ENCODE measurements around the gene ZNF880.
A peak's percentile ranks its signal among the peaks of the same experiment; 100 is the strongest.

The ZNF880 gene

DNA sequence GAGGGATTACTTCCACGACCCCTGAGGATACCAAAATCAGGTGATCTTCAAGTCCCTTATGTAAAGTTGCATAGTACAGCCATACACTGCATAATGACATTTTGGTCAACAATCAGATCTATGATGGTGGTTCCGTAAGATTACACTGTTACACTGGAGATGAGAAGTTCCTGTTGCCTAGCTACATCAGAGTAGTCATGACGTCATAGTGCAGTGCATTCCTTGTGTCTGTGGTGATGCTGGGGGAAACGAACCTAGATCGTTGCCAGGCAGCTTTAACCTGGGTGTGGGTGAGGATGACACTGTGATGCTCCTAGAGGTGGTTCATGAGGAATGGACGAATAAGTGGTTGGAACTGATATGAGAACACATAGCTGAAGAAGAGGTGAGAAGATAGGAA is 24.6 kb upstream of the ZNF880 start:
- Histone ChIP-seq H3K4ac (ENCODE audit: low read length) (no peak overlapping the region), H3K36me3 (replicated peaks in 1 of 2; ENCODE audit: control insufficient read depth in 2 of 2, insufficient read depth in 2 of 2, low read length in 2 of 2) (peaks cover 18 to 70% of the 10 kb centered on the region in 2 donors), H3K4me2 (ENCODE audit: insufficient read depth, low read length, poor library complexity, severe bottlenecking) (no peak overlapping the region), H2BK5ac (ENCODE audit: low read length) (no peak overlapping the region), H2AFZ (ENCODE audit: low read length) (no peak overlapping the region), H3K9ac (ENCODE audit: low read depth, low read length, poor library complexity) (no peak overlapping the region), H3K18ac (ENCODE audit: low read length) (no peak overlapping the region), H2BK12ac (ENCODE audit: low read length) (no peak overlapping the region), H3K4me1 (ENCODE audit: control insufficient read depth in 2 of 2, insufficient read depth in 1 of 2, low read depth in 1 of 2, low read length in 2 of 2) (no peaks in the 10 kb centered on the region), H4K91ac (ENCODE audit: low read depth, low read length, poor library complexity) (no peak overlapping the region), H2AK5ac (ENCODE audit: low read depth, low read length) (no peak overlapping the region), H3K27me3 (ENCODE audit: control insufficient read depth in 3 of 3, insufficient read depth in 3 of 3, low read depth in 1 of 3, low read length in 3 of 3) (no peaks in the 10 kb centered on the region), H3K23ac (ENCODE audit: low read depth, low read length, poor library complexity) (no peak overlapping the region), H2BK120ac (ENCODE audit: low read depth, low read length) (no peak overlapping the region), H2BK15ac (ENCODE audit: low read length) (no peak overlapping the region), H3K9me3 (replicated peaks in 1 of 2; ENCODE audit: control insufficient read depth in 2 of 2, insufficient read depth in 1 of 2, low read depth in 1 of 2, low read length in 2 of 2) (peaks cover 7 to 64% of the 10 kb centered on the region in 2 donors), H4K8ac (ENCODE audit: low read depth, low read length) (no peak overlapping the region), H3K27ac (replicated peaks; ENCODE audit: low read length) (no peak overlapping the region), H3K14ac (ENCODE audit: low read length) (no peak overlapping the region), H3K79me1 (ENCODE audit: low read depth, low read length) (no peaks in the 10 kb centered on the region), H3K4me3 (ENCODE audit: low read length in 2 of 2) (no peak overlapping the region)
- no peak for DNase-seq (ENCODE audit: low spot score)
- no CpG with 5 or more reads among the region's 6 CpGs for WGBS, 2 donors (ENCODE audit: extremely low coverage in 2 of 2, insufficient read length in 2 of 2, insufficient replicate concordance in 1 of 2)

DNA sequence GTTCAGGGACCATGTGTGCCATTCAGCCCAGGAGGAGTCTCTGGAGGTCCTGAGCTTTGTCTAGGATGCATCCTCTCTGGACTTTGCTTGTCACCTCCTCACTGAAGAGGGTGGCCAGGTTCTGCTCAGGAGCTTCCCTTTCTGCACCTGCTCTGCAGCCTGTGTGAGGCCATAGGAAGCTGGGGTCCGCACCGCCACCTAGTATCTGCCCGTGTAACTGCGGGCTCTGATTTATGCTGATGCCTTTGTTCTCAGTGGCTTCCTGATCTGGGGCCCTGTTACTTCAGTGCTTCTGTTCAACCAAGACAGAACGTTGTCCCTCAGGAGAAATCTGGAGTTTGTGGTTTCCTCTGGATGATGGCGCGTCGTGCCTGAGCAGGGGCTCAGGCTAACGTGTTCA is 18.2 kb upstream of the ZNF880 start:
- WGBS, 2 donors (ENCODE audit: extremely low coverage in 2 of 2, insufficient read length in 2 of 2, insufficient replicate concordance in 1 of 2) = no CpG with 5 or more reads among the region's 9 CpGs
- Histone ChIP-seq H3K27ac (replicated peaks; ENCODE audit: low read length) (no peak overlapping the region), H3K4me2 (ENCODE audit: insufficient read depth, low read length, poor library complexity, severe bottlenecking) (no peak overlapping the region), H2BK12ac (ENCODE audit: low read length) (no peak overlapping the region), H3K79me1 (ENCODE audit: low read depth, low read length) (no peaks in the 10 kb centered on the region), H3K4me3 (ENCODE audit: low read length in 2 of 2) (no peak overlapping the region), H3K9me3 (replicated peaks in 1 of 2; ENCODE audit: control insufficient read depth in 2 of 2, insufficient read depth in 1 of 2, low read depth in 1 of 2, low read length in 2 of 2) (peaks cover 9 to 77% of the 10 kb centered on the region in 2 donors), H2BK120ac (ENCODE audit: low read depth, low read length) (no peak overlapping the region), H2BK5ac (ENCODE audit: low read length) (no peak overlapping the region), H3K23ac (ENCODE audit: low read depth, low read length, poor library complexity) (no peak overlapping the region), H3K14ac (ENCODE audit: low read length) (no peak overlapping the region), H4K91ac (ENCODE audit: low read depth, low read length, poor library complexity) (no peak overlapping the region), H2BK15ac (ENCODE audit: low read length) (no peak overlapping the region), H3K18ac (ENCODE audit: low read length) (no peak overlapping the region), H3K9ac (ENCODE audit: low read depth, low read length, poor library complexity) (no peak overlapping the region), H2AK5ac (ENCODE audit: low read depth, low read length) (no peak overlapping the region), H2AFZ (ENCODE audit: low read length) (no peak overlapping the region), H4K8ac (ENCODE audit: low read depth, low read length) (no peak overlapping the region), H3K27me3 (ENCODE audit: control insufficient read depth in 3 of 3, insufficient read depth in 3 of 3, low read depth in 1 of 3, low read length in 3 of 3) (no peaks in the 10 kb centered on the region), H3K36me3 (replicated peaks in 1 of 2; ENCODE audit: control insufficient read depth in 2 of 2, insufficient read depth in 2 of 2, low read length in 2 of 2) (peaks cover 31 to 93% of the 10 kb centered on the region in 2 donors), H3K4me1 (ENCODE audit: control insufficient read depth in 2 of 2, insufficient read depth in 1 of 2, low read depth in 1 of 2, low read length in 2 of 2) (no peaks in the 10 kb centered on the region), H3K4ac (ENCODE audit: low read length) (no peak overlapping the region)
- DNase-seq (ENCODE audit: low spot score) = no peak

DNA sequence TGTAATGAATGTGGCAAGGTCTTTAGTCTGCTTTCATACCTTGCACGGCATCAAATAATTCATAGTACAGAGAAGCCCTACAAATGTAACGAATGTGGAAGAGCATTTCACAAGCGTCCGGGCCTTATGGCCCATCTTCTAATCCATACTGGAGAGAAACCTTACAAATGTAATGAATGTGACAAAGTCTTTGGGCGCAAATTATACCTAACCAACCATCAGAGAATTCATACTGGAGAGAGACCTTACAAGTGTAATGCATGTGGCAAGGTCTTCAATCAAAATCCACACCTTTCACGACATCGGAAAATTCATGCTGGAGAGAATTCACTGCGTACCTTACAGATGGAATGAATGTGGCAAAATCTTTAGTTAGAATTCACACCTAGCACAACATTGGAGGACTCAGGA is 3.3 kb upstream of the ZNF880 start:
- DNase-seq (ENCODE audit: low spot score) = no peak
- Histone ChIP-seq H2BK5ac (ENCODE audit: low read length) (no peak overlapping the region), H2AFZ (ENCODE audit: low read length) (no peak overlapping the region), H3K27me3 (ENCODE audit: control insufficient read depth in 3 of 3, insufficient read depth in 3 of 3, low read depth in 1 of 3, low read length in 3 of 3) (no peaks in the 10 kb centered on the region), H2BK12ac (ENCODE audit: low read length) (no peak overlapping the region), H2AK5ac (ENCODE audit: low read depth, low read length) (no peak overlapping the region), H3K9ac (ENCODE audit: low read depth, low read length, poor library complexity) (no peak overlapping the region), H2BK15ac (ENCODE audit: low read length) (no peak overlapping the region), H3K27ac (replicated peaks; ENCODE audit: low read length) (no peak overlapping the region), H3K4ac (ENCODE audit: low read length) (no peak overlapping the region), H3K4me1 (ENCODE audit: control insufficient read depth in 2 of 2, insufficient read depth in 1 of 2, low read depth in 1 of 2, low read length in 2 of 2) (peaks cover 0 to 5% of the 10 kb centered on the region in 2 donors), H2BK120ac (ENCODE audit: low read depth, low read length) (no peak overlapping the region), H3K4me2 (ENCODE audit: insufficient read depth, low read length, poor library complexity, severe bottlenecking) (no peak overlapping the region), H3K14ac (ENCODE audit: low read length) (no peak overlapping the region), H3K36me3 (replicated peaks in 1 of 2; ENCODE audit: control insufficient read depth in 2 of 2, insufficient read depth in 2 of 2, low read length in 2 of 2) (peaks cover 17 to 64% of the 10 kb centered on the region in 2 donors), H3K4me3 (ENCODE audit: low read length in 2 of 2) (no peak overlapping the region), H3K79me1 (ENCODE audit: low read depth, low read length) (peaks cover 2% of the 10 kb centered on the region), H4K91ac (ENCODE audit: low read depth, low read length, poor library complexity) (no peak overlapping the region), H3K9me3 (replicated peaks in 1 of 2; ENCODE audit: control insufficient read depth in 2 of 2, insufficient read depth in 1 of 2, low read depth in 1 of 2, low read length in 2 of 2) (peaks cover 19 to 82% of the 10 kb centered on the region in 2 donors), H3K23ac (ENCODE audit: low read depth, low read length, poor library complexity) (no peak overlapping the region), H4K8ac (ENCODE audit: low read depth, low read length) (no peak overlapping the region), H3K18ac (ENCODE audit: low read length) (no peak overlapping the region)
- no CpG with 5 or more reads among the region's 8 CpGs for WGBS, 2 donors (ENCODE audit: extremely low coverage in 2 of 2, insufficient read length in 2 of 2, insufficient replicate concordance in 1 of 2)

DNA sequence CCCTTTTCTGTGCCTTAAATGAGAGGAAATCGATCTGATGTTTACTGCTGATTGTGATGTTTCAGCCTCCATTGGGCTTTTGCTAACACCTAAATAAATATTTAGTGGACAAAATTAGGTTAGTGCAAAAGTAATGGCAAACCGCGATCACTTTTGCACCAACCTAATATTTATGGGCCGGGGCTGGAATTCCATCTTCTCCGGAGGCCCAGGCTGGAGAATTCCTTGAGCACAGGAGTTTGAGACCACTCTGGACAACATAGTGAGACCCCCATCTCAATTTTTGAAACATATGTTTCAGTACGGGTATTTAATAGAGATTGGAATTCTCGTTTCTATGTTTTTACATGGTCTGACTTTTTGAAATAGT is 603 bp downstream of the ZNF880 start:
- no peak overlapping the region for H4K91ac ChIP-seq (ENCODE audit: low read depth, low read length, poor library complexity)
- H2BK15ac ChIP-seq (ENCODE audit: low read length) = no peak overlapping the region
- no CpG with 5 or more reads among the region's 7 CpGs for WGBS, 2 donors (ENCODE audit: extremely low coverage in 2 of 2, insufficient read length in 2 of 2, insufficient replicate concordance in 1 of 2)
- no peak overlapping the region for H2BK5ac ChIP-seq (ENCODE audit: low read length)
- H3K4me3 ChIP-seq (ENCODE audit: low read length in 2 of 2) = peak overlapping the region; percentile 90 to 91
- no peaks in the 10 kb centered on the region for H3K27me3 ChIP-seq (ENCODE audit: control insufficient read depth in 3 of 3, insufficient read depth in 3 of 3, low read depth in 1 of 3, low read length in 3 of 3)
- H3K9me3 ChIP-seq (replicated peaks in 1 of 2; ENCODE audit: control insufficient read depth in 2 of 2, insufficient read depth in 1 of 2, low read depth in 1 of 2, low read length in 2 of 2) = peaks cover 13 to 72% of the 10 kb centered on the region in 2 donors
- H3K27ac ChIP-seq (replicated peaks; ENCODE audit: low read length) = peak overlapping the region; percentile 85
- no peak overlapping the region for H3K23ac ChIP-seq (ENCODE audit: low read depth, low read length, poor library complexity)
- peak overlapping the region; percentile 72 for H3K4me2 ChIP-seq (ENCODE audit: insufficient read depth, low read length, poor library complexity, severe bottlenecking)
- no peak overlapping the region for H2BK120ac ChIP-seq (ENCODE audit: low read depth, low read length)
- no peak for DNase-seq (ENCODE audit: low spot score)
- peaks cover 18 to 55% of the 10 kb centered on the region in 2 donors for H3K36me3 ChIP-seq (replicated peaks in 1 of 2; ENCODE audit: control insufficient read depth in 2 of 2, insufficient read depth in 2 of 2, low read length in 2 of 2)
- H3K79me1 ChIP-seq (ENCODE audit: low read depth, low read length) = peaks cover 2% of the 10 kb centered on the region
- peak overlapping the region; percentile 56 for H3K9ac ChIP-seq (ENCODE audit: low read depth, low read length, poor library complexity)
- no peak overlapping the region for H3K4ac ChIP-seq (ENCODE audit: low read length)
- H2BK12ac ChIP-seq (ENCODE audit: low read length) = no peak overlapping the region
- H3K4me1 ChIP-seq (ENCODE audit: control insufficient read depth in 2 of 2, insufficient read depth in 1 of 2, low read depth in 1 of 2, low read length in 2 of 2) = peaks cover 0 to 5% of the 10 kb centered on the region in 2 donors
- no peak overlapping the region for H3K14ac ChIP-seq (ENCODE audit: low read length)
- peak overlapping the region; percentile 15 for H2AK5ac ChIP-seq (ENCODE audit: low read depth, low read length)
- H2AFZ ChIP-seq (ENCODE audit: low read length) = peak overlapping the region; percentile 96
- H4K8ac ChIP-seq (ENCODE audit: low read depth, low read length) = no peak overlapping the region
- peak overlapping the region; percentile 24 for H3K18ac ChIP-seq (ENCODE audit: low read length)

All from neuronal stem cell (in vitro differentiated cells).